WI38 (cell line): ENCODE results near the gene XIRP1.

Experiments used
- H3K4me3 ChIP-seq: 2 replicates; pipeline ENCODE4 v1.5.1; 2011; ENCODE audit warnings: low read depth, mild to moderate bottlenecking, control low read depth, low read length
- CTCF ChIP-seq: IDR thresholded peaks from 2 replicates; pipeline ENCODE4 v1.5.1; 2012; ENCODE audit warnings: low read depth, mild to moderate bottlenecking, control low read depth, low read length

XIRP1 gene

GRCh38 chr3:39169712-39170111 lies 22.7 kb downstream of the XIRP1 start:
- no peak overlapping the region for H3K4me3 ChIP-seq
- TF ChIP-seq CTCF, result no peak

- H3K4me3 ChIP-seq, result no peak overlapping the region
- no peak for TF ChIP-seq CTCF
These were observed 24.1 kb downstream of the XIRP1 start for GRCh38 chr3:39168156-39168780.

- no peak for TF ChIP-seq CTCF
- H3K4me3 ChIP-seq, result no peak overlapping the region
These were observed 25.4 kb downstream of the XIRP1 start for GRCh38 chr3:39166932-39167532.

- H3K4me3 ChIP-seq, result no peak overlapping the region
- no peak for TF ChIP-seq CTCF
These were observed 26.2 kb downstream of the XIRP1 start for GRCh38 chr3:39166134-39166710.

- no peak for TF ChIP-seq CTCF
- H3K4me3 ChIP-seq, result no peak overlapping the region
These were observed 26.9 kb downstream of the XIRP1 start for GRCh38 chr3:39165518-39165917.

GRCh38 chr3:39164414-39164813 lies 28.0 kb downstream of the XIRP1 start:
- no peak overlapping the region for H3K4me3 ChIP-seq
- TF ChIP-seq CTCF, result no peak

GRCh38 chr3:39158148-39158715 lies 34.2 kb downstream of the XIRP1 start:
- no peak for TF ChIP-seq CTCF
- no peak overlapping the region for H3K4me3 ChIP-seq
